CD4-positive, alpha-beta T cell treated with Interleukin-6 at 100 ng/mL for 8 hours (primary cell): Measurements from ENCODE around the gene SMAD3.
"Not testable (repeated sequence)": the region's sequence is repeated elsewhere in the genome, so short reads cannot be mapped to it uniquely, and the experiment has no call there.

ENCODE experiments used
- DNase-seq: peaks from one replicate; pipeline ENCODE4 v3.0.0-alpha.2; 2020; ENCODE audit warnings: mixed read lengths, low spot score

The SMAD3 gene

GRCh38 chr15:67145710-67146109 lies 80.3 kb downstream of the SMAD3 start:
- no peak for DNase-seq

- DNase-seq = no peak
These were observed 80.8 kb downstream of the SMAD3 start for GRCh38 chr15:67146234-67146633.

- DNase-seq = peak; percentile 28
These were observed 81.5 kb downstream of the SMAD3 start for GRCh38 chr15:67146875-67147381.

GRCh38 chr15:67147396-67147949 lies 82.1 kb downstream of the SMAD3 start:
- no peak for DNase-seq

GRCh38 chr15:67148196-67148701 lies 82.8 kb downstream of the SMAD3 start:
- DNase-seq = no peak

- no peak for DNase-seq
These were observed 83.8 kb downstream of the SMAD3 start for GRCh38 chr15:67149068-67149772.

- no peak for DNase-seq
These were observed 84.3 kb downstream of the SMAD3 start for GRCh38 chr15:67149773-67150022.

- peak; percentile 27 for DNase-seq
These were observed 84.8 kb downstream of the SMAD3 start for GRCh38 chr15:67150023-67150860.

- DNase-seq = no peak
These were observed 87.0 kb downstream of the SMAD3 start for GRCh38 chr15:67152429-67152828.

GRCh38 chr15:67153044-67153443 lies 87.6 kb downstream of the SMAD3 start:
- DNase-seq = not testable (repeated sequence)

- no peak for DNase-seq
These were observed 88.8 kb downstream of the SMAD3 start for GRCh38 chr15:67154249-67154648.

- no peak for DNase-seq
These were observed 91.0 kb downstream of the SMAD3 start for GRCh38 chr15:67156426-67156825.

GRCh38 chr15:67156834-67157233 lies 91.4 kb downstream of the SMAD3 start:
- no peak for DNase-seq

- DNase-seq = no peak
These were observed 92.3 kb downstream of the SMAD3 start for GRCh38 chr15:67157521-67158252.

GRCh38 chr15:67158367-67158766 lies 93.0 kb downstream of the SMAD3 start:
- DNase-seq = no peak

- no peak for DNase-seq
These were observed 96.0 kb downstream of the SMAD3 start for GRCh38 chr15:67161412-67161811.

GRCh38 chr15:67161881-67162280 lies 96.5 kb downstream of the SMAD3 start:
- DNase-seq = no peak

- DNase-seq = no peak
These were observed 97.8 kb downstream of the SMAD3 start for GRCh38 chr15:67163180-67163579.

GRCh38 chr15:67164401-67164791 lies 99.0 kb downstream of the SMAD3 start:
- no peak for DNase-seq

- DNase-seq = no peak
These were observed 99.4 kb downstream of the SMAD3 start for GRCh38 chr15:67164811-67165253.

GRCh38 chr15:67165254-67166253 lies 100.2 kb downstream of the SMAD3 start:
- no peak for DNase-seq
